GM21529 (cell line): Measurements from ENCODE around the gene QPCT.

Source experiments
- ATAC-seq: cut with Tn5 transposase; IDR thresholded peaks from one replicate; pipeline ENCODE4 v1.9.1; 2021; ENCODE audit not compliant: unreplicated experiment

Gene QPCT

GRCh38 chr2:37324786-37325624, 19.4 kb upstream of the QPCT start, which contains the start of gene PRKD3:
PRKD3 (minus strand) TSS chr2:37324833; CDS start chr2:37316524, 8,309 bp downstream.
- peak; percentile 68 for ATAC-seq

DNA sequence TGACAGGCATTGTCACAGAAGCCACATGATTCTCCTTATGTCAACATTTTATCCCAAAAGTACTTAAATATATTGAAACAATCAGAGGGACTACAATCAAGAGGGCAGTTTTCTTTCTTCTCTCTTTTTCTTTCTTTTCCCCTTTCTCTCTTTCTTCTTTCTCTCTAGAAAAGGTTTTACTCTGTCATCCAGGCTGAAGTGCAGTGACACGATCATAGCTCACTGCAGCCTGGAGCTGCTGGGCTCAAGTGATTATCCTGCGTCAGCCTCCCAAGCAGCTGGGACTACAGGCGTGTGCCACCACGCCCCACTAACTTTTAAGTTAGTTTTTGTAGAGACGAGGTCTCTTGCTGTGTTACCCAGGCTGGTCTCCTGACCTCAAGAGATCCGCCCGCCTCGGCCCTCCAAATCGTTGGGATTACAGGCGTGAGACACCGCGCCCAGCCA, 18.8 kb upstream of the QPCT start:
- no peak for ATAC-seq

GRCh38 chr2:37326285-37326684, 18.1 kb upstream of the QPCT start:
- ATAC-seq, result no peak

GRCh38 chr2:37326866-37327634, 17.4 kb upstream of the QPCT start:
- ATAC-seq, result no peak

DNA sequence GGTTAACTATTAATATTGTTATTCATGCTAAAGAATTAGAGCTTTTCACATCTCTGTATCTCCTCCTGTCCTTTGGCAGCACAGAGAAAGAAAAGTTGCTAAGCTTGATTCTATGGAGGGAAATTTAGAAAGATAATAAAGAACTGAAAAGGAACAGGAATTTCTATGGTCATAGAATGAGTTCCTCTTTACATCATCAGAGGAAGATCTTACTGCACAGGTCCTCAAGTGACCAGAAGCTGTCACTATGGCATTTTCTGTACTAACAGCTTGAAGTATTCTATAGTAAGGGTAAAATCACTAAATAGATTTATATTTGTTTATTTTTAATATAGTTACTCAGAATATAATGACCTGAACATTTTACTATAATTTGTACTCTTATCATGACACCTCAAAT, 13.7 kb upstream of the QPCT start:
- no peak for ATAC-seq

DNA sequence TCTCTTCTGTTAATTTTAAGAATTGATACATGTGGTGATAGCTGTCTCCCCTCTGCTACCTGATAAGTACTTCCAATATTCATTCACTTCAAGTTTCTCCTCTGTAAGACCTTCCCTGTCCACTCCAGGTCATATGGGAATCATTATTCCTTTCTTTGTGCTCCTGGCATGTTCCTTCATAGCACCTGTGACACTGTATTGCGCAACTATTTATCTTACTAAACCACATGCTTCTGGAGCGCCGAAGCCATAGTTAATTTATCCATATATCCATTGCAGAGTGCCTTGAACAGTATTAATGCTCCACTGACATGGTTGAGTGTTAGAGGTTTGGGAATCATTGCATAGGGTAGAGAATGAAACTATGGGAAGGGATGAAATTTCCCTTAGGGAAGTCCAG, 11.9 kb upstream of the QPCT start:
- no peak for ATAC-seq

GRCh38 chr2:37333256-37333655, 11.2 kb upstream of the QPCT start:
- ATAC-seq, result no peak

DNA sequence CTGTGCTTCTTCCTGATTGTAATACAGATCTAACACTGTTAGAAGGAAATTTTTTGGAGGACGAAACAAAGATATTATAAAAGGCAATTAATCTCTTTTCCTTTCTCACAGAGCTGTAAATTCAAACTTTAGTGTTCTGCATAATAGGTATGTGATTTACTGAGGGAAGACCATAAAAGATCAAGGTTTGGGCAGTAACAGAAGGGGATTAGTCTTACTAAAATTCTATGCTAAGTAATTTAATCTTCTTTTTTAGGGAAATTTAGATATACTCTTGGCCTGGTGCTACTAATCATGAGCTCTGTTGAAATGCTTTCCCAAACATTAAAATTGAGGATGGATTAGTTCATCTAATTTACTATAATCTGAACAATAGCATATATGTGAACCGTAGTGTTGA, 8.8 kb upstream of the QPCT start:
- no peak for ATAC-seq

DNA sequence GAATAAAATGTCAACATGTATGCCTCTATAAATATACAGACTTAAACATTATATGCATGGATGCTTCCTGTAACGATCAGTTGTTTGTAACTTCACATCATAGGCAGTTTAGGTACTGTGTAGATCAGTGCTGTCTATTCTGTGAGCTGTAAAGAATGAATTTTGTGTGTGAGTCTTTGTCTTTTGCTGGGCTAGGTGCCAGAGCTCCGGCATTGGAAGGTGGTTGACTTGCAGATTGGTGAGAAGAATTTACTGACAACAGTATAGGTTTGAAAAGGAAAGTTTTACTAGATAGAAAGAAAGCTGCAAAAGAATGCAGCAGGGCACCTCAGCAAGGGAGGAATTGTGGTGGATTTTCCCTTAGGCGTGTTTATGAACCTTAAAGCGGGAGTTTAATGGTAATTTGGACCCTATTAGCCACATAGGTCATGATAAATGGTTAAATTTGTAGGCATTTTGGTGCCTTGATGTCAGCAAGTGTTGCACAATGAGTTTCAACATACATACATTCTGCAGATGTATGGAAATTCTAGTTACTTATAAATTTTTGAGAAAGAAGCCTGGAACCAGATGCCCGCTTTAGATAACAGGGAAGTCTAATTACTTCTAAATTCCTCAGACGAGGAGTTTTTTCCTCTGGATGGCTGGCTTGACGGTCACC, 6.7 kb upstream of the QPCT start:
- ATAC-seq, result no peak

DNA sequence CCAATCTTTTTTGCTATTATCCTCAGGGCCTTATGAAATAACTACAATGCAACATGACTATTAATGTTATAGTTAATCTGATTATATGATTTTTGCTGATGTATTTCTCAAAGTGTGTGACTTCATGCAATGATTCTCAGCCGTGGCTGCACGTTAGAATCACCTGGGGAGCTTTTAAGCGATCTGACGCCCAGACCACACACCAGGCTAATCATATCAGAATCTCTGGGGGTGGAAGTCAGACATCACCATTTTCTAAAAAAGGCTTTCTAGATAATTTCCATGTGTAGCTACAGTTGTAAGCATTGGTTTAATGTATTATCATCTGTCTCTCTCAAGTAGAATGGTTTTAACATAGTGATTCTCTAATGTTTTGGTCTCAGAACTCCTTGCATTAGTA, 5.5 kb upstream of the QPCT start:
- ATAC-seq, result no peak

- no peak for ATAC-seq
Observed at GRCh38 chr2:37340637-37341036, 3.8 kb upstream of the QPCT start.

DNA sequence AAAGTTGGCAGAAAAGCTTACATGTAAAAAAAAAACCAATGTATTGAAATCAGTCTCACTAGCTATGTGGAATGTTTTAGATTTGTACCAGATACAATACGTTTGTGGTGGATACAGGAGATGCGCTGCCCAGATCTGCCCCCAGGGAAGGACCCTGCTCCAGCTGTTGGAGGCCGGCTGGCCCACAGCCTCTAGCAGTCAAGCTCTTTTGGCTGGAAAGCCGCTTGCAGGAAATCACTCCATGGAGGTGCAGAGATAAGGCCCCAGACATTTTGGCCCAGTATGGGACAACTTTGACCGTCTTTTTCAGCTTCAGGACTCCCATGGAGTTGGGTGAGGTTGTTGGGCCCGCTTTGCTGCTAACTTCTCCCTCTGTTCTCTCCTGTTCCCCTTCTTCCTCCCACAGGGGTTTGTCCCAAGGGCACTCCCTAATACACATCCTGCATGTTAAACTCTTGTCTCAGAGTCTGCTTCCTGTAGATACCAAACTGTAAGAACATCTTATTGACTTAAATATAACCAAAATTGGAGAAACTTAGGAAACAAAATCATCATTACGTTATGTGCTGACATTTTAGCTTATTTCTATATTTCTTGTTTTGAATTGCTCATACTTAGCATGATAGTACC, 1.7 kb upstream of the QPCT start:
- no peak for ATAC-seq

DNA sequence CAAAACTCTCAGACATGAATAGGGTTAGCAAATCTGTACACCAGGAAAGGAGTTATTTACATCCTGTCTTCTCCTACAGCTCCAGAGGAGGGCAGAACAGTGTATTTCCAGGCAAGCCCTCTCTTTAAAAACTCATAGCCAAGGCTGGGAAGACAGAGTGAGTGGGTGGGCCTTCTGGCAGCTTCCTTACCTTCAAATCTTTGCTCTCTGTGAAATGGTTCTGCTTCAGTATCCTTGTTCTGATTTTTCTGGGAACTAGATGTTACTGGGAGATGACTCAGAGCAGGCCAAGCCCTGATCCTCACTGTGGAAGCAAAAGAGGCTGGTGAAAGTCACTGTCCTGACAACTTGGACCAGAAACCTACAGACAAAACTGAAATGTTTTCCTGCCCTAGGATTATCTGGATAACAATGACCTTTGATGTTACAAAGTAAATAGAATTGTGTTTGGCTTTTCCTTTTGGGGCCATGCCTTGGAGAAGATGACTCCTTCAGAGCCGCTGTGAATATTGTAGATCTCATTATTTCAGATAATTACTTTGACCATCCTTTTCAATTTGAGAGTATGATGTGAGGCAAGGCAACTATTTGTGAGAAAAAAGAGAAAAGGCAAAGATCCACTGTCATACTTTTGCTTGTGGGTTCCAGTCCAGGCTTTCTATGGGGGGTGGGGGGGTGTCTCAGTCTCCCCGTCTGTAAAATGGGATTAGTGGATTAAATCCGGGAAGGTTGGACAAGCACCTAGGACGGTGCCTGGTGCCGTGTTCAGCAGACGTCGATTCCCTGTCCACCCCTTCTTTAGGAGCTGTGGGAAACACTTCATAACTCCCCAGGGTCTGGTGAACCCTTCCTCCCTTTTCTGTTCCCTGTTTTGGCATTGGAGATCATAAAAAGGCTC, 644 bp upstream of the QPCT start:
- no peak for ATAC-seq

DNA sequence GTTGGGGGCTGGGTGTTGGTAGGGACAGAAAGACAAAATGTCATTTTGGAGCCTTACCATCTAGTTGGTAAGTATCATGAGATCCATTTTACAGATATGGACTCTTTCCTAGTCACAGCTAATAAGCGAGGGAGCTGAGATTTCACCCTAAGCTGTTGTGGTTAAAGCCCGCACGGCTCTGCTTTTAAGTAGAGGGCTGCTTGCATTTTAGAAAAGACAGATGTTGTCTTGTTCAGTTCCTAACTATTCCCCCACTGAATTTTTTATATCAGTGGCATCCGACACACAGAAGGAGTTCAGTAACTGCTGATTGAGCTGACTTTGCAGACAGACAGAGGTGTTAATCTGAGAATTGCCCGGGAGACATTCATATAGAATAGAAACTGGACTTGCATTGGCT, 3.7 kb downstream of the QPCT start:
- no peak for ATAC-seq

- ATAC-seq, result no peak
Observed at GRCh38 chr2:37349231-37349860, 4.9 kb downstream of the QPCT start.

- ATAC-seq, result peak; percentile 63
Observed at GRCh38 chr2:37350034-37350433, 5.6 kb downstream of the QPCT start.

DNA sequence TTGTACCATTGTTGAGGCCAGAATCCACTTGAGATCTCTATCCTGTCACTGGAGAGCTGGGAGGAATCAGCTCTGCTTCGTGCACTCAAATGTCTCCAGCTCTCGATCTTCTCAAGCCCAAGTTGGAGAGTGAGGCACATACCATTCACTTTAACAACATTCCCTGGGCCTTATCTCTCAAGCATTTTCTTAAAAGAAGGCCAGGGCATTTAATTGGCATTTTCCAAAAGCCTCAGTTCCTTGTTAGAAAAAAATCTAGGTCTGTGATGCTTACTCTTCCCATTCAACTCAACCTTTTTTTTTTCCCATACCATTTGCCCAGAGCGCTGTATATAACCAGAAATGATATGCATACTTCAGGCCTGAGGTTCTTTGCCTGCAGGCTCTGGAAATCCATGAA, 10.1 kb downstream of the QPCT start:
- no peak for ATAC-seq

DNA sequence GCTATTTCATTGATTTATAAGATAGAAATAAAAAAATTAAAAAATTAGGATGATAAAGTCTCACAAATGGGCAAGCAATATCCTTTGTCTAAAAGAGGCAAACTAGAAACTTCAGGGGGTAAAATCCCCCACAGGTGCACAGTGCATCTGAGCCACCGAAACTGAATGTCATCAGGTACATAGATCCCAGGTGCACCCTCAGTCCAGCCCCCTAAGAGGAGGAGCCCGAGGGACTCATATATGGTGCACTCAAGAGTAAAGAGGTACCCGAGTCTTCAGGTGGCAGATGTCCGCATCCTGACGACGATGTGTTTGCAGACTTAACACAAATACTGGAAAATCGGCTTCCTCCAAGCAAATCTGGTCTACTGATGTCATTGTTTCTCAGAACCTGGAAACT, 11.3 kb downstream of the QPCT start:
- no peak for ATAC-seq

DNA sequence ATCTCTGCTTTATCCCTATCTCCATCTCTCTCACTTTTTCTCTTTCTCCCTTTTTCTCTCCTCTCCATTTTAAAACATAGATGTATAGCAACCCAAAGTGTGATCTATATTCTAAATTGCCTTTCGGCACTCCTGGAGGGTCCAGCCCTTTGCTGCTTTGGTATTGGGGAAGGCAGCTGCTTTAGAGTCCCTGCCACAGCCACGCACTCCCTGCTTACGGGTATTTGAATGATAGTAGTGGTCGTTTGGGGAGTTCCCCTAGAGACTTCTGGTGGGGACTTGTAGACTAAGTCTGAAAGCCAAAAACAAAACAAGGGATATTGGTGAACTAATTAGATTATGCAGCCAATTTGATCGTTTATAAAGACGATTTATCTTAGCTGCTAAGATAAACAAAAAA, 11.9 kb downstream of the QPCT start:
- no peak for ATAC-seq

DNA sequence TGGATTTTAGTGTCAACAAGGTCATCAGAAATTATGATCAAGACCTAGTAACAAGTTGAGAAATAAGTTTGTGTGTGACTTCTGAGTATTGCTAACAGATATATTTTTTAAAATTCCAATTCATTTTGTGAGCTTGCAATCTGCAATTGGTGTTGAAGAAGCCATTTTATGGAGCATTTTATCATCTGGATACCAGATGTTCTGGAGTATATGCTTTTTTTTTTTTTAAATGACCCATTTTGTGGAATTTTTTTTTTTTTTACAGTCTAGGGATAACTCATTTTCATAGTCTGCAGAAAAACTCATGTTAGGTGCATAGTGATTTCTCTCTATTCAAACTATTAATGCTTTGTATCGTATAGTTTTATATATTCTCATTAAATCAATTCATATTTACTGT, 12.6 kb downstream of the QPCT start:
- ATAC-seq, result no peak
